Measurements from ENCODE around the gene KIF21A. TPM values are rescaled to one million over a fixed set of nuclear protein-coding genes. Genes with fewer than 3 reads are reported as not detected.

The KIF21A gene
- total RNA-seq, 1 experiment from 2014 or later, result 3.3 TPM

GRCh38 chr12:39372204-39372925, 70.6 kb downstream of the KIF21A start:
- BruUV-seq (replicated peaks), result no TSS peak

GRCh38 chr12:39369756-39370155, 73.2 kb downstream of the KIF21A start:
- intact Hi-C loops (cut with micrococcal nuclease; ENCODE audit: unreplicated experiment), result no loop called here
- Histone ChIP-seq H3K27me3 (replicated peaks; ENCODE audit: insufficient read depth, low read depth, low read length, poor library complexity) (no peaks in the 10 kb centered on the region), H3K4me1 (ENCODE audit: insufficient read depth, low read length, poor library complexity, severe bottlenecking) (no peaks in the 10 kb centered on the region), H3K36me3 (ENCODE audit: insufficient read depth, low read length, poor library complexity, severe bottlenecking) (no peaks in the 10 kb centered on the region), H3K9me3 (ENCODE audit: low read depth, low read length, poor library complexity, severe bottlenecking) (no peaks in the 10 kb centered on the region), H3K27ac (ENCODE audit: low read depth, low read length, poor library complexity, severe bottlenecking) (no peak overlapping the region), H3K4me3 (ENCODE audit: low read depth, low read length, poor library complexity, severe bottlenecking) (no peak overlapping the region)
- no peak for DNase-seq (ENCODE audit: low spot score)
- ChIA-PET POLR2A (ENCODE audit: low non-redundant PET) (no interaction called here), CTCF (no interaction called here)
- TF ChIP-seq CTCF (conservative IDR thresholded peaks at IDR 0.05; ENCODE audit: low read depth, low read length), result no peak
- no peak for TF ChIP-seq EZH2 (IDR thresholded peaks at IDR 0.05; ENCODE audit: borderline replicate concordance, low read depth, low read length, poor library complexity, severe bottlenecking)
- no TSS peak for BruUV-seq (replicated peaks)

More at GRCh38 chr12:39372204-39372925, 70.6 kb downstream of the KIF21A start:
- POLR2A ChIA-PET (ENCODE audit: low non-redundant PET), result no interaction called here
- Histone ChIP-seq H3K36me3 (ENCODE audit: insufficient read depth, low read length, poor library complexity, severe bottlenecking) (no peaks in the 10 kb centered on the region), H3K4me3 (ENCODE audit: low read depth, low read length, poor library complexity, severe bottlenecking) (no peak overlapping the region), H3K27ac (ENCODE audit: low read depth, low read length, poor library complexity, severe bottlenecking) (no peak overlapping the region), H3K4me1 (ENCODE audit: insufficient read depth, low read length, poor library complexity, severe bottlenecking) (no peaks in the 10 kb centered on the region), H3K27me3 (replicated peaks; ENCODE audit: insufficient read depth, low read depth, low read length, poor library complexity) (no peaks in the 10 kb centered on the region), H3K9me3 (ENCODE audit: low read depth, low read length, poor library complexity, severe bottlenecking) (no peaks in the 10 kb centered on the region)
- DNase-seq (ENCODE audit: low spot score), result no peak
- CTCF ChIA-PET, result no interaction called here
- TF ChIP-seq CTCF (conservative IDR thresholded peaks at IDR 0.05; ENCODE audit: low read depth, low read length) (no peak), EZH2 (IDR thresholded peaks at IDR 0.05; ENCODE audit: borderline replicate concordance, low read depth, low read length, poor library complexity, severe bottlenecking) (no peak)
- intact Hi-C loops (cut with micrococcal nuclease; ENCODE audit: unreplicated experiment), result no loop called here

- H3K9me3 ChIP-seq (ENCODE audit: low read depth, low read length, poor library complexity, severe bottlenecking), result no peaks in the 10 kb centered on the region
- no peaks in the 10 kb centered on the region for H3K27me3 ChIP-seq (replicated peaks; ENCODE audit: insufficient read depth, low read depth, low read length, poor library complexity)
- no peaks in the 10 kb centered on the region for H3K4me1 ChIP-seq (ENCODE audit: insufficient read depth, low read length, poor library complexity, severe bottlenecking)
- TF ChIP-seq EZH2 (IDR thresholded peaks at IDR 0.05; ENCODE audit: borderline replicate concordance, low read depth, low read length, poor library complexity, severe bottlenecking) (no peak), CTCF (conservative IDR thresholded peaks at IDR 0.05; ENCODE audit: low read depth, low read length) (no peak)
- H3K27ac ChIP-seq (ENCODE audit: low read depth, low read length, poor library complexity, severe bottlenecking), result no peak overlapping the region
- no peak for DNase-seq (ENCODE audit: low spot score)
- no peaks in the 10 kb centered on the region for H3K36me3 ChIP-seq (ENCODE audit: insufficient read depth, low read length, poor library complexity, severe bottlenecking)
- BruUV-seq (replicated peaks), result no TSS peak
- ChIA-PET POLR2A (ENCODE audit: low non-redundant PET) (no interaction called here), CTCF (no interaction called here)
- intact Hi-C loops (cut with micrococcal nuclease; ENCODE audit: unreplicated experiment), result no loop called here
- no peak overlapping the region for H3K4me3 ChIP-seq (ENCODE audit: low read depth, low read length, poor library complexity, severe bottlenecking)
These were observed 74.0 kb downstream of the KIF21A start for GRCh38 chr12:39368891-39369290.
